Measurements from ENCODE around the gene CRYGC.
"Not testable (repeated sequence)": the region's sequence is repeated elsewhere in the genome, so short reads cannot be mapped to it uniquely, and the experiment has no call there.

The CRYGC gene

DNA sequence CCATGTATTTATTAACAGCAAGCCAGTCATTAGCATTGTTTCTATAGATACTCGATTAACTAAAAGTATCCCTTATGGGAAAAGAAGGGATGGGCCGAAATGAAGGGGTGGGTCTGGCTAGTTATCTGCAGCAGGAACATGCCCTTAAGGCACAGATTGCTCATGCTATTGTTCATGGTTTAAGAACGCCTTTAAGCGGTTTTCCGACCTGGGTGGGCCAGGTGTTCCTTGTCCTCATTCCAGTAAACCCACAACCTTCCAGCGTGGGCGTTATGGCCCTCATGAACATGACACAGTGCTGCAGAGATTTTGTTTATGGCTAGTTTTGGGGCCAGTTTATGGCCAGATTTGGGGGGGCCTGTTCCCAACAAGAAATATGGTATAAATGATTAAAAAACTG, 8.7 kb upstream of the CRYGC start:
- not testable (repeated sequence) for FAIRE-seq; DNase-seq (ENCODE audit: low spot score)

DNA sequence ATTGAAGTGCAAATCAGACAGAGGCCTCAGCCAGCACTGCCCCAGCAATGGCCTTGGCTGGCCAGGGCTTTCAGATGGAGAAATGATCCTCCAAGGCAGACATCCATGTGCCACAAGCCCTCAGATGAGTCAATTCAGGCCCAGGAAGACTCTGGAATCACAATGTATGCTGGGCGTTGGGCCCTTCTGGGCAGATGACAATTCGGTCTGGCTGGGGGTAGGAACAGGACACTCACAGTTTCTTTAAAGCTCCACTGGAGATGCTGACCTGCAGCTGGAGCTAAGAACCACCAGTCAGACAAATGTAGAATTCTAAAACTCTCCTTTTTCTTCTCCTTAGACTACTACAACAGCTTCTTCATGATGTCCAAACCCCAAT, 7.1 kb upstream of the CRYGC start:
- DNase-seq (ENCODE audit: low spot score) (no peak), FAIRE-seq (no peak)

GRCh38 chr2:208135794-208136715, 6.4 kb upstream of the CRYGC start:
- FAIRE-seq = no peak
- DNase-seq (ENCODE audit: low spot score) = no peak

DNA sequence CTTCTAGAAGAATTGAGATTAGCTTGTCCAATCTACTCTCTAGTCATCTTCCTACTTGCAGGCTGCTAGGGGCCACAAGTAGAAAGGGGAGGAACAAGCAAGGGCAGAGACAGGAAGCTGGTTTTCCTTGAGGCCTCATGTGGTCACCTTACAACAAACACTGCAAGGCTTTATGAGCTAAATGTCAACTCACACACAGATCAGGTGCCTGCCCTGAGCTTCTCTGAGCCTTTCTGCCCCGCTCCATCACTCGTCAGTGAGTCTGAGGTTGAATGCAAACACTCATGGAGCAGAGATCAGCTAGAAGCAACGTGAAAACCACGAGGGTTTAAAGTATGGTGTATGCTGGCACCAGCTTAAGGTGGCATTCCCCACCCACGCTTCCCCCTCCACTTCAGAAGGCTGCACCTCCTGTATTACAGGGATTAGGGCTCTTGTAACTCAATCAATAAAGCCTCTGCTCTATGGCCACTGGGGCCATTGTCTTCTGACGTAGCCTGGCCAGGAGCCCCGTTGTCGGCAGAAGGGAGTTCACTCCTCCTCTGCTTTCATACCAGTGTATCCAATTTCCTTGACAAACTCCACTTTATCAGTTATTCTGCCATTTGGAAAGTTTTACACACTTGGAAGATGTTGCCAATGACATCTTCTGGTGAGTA, 5.4 kb upstream of the CRYGC start:
- no peak for DNase-seq (ENCODE audit: low spot score)
- FAIRE-seq = no peak

DNA sequence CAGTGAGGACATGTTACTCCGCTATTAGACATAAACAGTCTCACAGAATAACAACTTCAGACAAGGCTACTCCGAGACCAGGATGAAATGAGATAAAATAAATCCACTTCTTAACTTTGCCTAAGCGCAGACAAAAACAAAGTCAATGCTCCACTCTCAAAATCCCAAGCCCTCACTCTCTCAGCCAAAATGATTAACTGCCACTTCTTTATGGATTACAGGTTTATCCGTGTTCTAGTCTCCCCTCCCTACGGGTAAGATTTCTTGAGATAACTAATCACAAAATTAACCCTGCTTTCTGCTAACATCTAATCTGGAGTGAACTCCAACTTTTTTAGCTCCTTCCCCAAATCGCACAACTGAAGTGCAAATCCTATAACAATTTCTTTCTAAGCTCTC, 1.1 kb upstream of the CRYGC start:
- FAIRE-seq (no peak), DNase-seq (ENCODE audit: low spot score) (no peak)

DNA sequence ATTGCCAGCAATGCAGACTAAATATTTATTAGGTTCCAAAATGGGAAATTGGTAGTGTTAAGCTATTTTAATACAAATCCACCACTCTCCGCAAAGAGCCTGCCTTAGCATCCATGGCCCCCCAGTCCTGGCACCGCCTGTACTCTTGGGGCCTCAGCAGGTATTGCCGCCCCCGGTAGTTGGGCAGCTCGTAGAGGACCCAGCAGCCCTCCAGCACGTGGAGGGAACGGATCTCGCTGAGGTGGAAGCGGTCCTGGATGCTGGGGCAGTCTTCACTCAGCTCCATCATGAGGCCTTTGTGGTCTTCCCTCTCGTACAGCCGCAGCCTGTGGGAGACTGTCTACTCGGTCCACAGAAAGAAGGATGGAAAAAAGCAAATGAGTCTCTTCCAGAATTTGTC, 1.5 kb downstream of the CRYGC start:
- no peak for FAIRE-seq
- DNase-seq (ENCODE audit: low spot score) = no peak

- FAIRE-seq (no peak), DNase-seq (ENCODE audit: low spot score) (no peak)
Measured at GRCh38 chr2:208127090-208127489, 2.5 kb downstream of the CRYGC start.

GRCh38 chr2:208125251-208125650, 4.4 kb downstream of the CRYGC start:
- DNase-seq (ENCODE audit: low spot score) (no peak), FAIRE-seq (no peak)

GRCh38 chr2:208124013-208124715, 5.5 kb downstream of the CRYGC start, which contains the start of gene CRYGD:
Gene CRYGD (minus strand): TSS chr2:208124524. CDS start chr2:208124473, 51 bp downstream.
- not testable (repeated sequence) for DNase-seq (ENCODE audit: low spot score); FAIRE-seq

GRCh38 chr2:208122248-208122647, 7.4 kb downstream of the CRYGC start:
- no peak for DNase-seq (ENCODE audit: low spot score)
- no peak for FAIRE-seq

- DNase-seq (ENCODE audit: low spot score) (no peak), FAIRE-seq (no peak)
Measured at GRCh38 chr2:208118918-208119317, 10.7 kb downstream of the CRYGC start.

- not testable (repeated sequence) for DNase-seq (ENCODE audit: low spot score); FAIRE-seq
Measured at GRCh38 chr2:208117390-208117789, 12.2 kb downstream of the CRYGC start.

DNA sequence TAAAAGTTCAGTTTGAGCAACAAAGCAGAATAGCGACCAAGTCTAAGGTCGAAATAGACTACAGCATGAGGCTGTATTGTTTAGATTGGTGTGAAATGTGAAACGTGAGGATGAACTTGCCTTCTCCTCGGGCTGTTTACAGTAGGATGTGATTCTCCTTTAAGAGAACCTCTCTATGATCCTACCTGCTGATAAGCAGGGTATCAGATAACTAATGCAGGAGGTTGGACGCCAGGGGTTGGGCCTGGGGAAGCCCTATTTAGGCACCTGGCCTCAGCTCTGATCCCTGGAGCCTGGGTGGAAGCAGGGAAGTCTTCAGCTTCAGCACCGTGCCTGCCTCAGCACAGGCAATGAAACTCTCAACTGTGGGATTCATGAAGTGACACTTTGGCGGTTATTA, 16.7 kb downstream of the CRYGC start:
- DNase-seq (ENCODE audit: low spot score) = no peak
- no peak for FAIRE-seq

GRCh38 chr2:208112273-208112745, 17.3 kb downstream of the CRYGC start:
- not testable (repeated sequence) for DNase-seq (ENCODE audit: low spot score); FAIRE-seq

DNA sequence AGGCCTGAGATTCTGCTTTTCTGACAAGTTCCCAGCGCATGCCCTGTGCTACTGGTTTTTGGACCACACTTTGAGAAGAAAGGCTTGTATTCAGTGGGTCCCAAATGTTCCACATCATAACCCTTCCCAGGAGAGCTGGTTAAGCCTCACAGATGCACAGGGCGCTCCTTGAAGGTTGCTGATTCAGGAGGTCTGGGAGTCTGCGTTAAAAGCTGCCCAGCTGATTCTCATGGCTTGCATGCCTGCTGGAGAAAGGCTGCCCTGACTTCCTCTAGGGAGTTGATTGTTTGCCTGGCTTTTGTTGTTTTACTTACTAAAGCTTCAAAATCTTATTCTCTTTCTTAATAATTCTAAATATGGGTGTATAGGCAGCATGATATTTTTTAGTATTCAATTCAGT, 26.0 kb downstream of the CRYGC start:
- DNase-seq (ENCODE audit: low spot score) (no peak), FAIRE-seq (no peak)

- no peak for FAIRE-seq
Measured at GRCh38 chr2:208101716-208102631, 27.7 kb downstream of the CRYGC start.

GRCh38 chr2:208099682-208100470, 29.8 kb downstream of the CRYGC start:
- no peak for FAIRE-seq
- no peak for DNase-seq (ENCODE audit: low spot score)

More at GRCh38 chr2:208101716-208102631, 27.7 kb downstream of the CRYGC start:
- DNase-seq (ENCODE audit: low spot score) = no peak

GRCh38 chr2:208098701-208099100, 30.9 kb downstream of the CRYGC start:
- not testable (repeated sequence) for FAIRE-seq; DNase-seq (ENCODE audit: low spot score)

- FAIRE-seq (no peak), DNase-seq (ENCODE audit: low spot score) (no peak)
Measured at GRCh38 chr2:208098267-208098666, 31.4 kb downstream of the CRYGC start.

GRCh38 chr2:208097801-208098200, 31.8 kb downstream of the CRYGC start:
- FAIRE-seq (no peak), DNase-seq (ENCODE audit: low spot score) (no peak)

Measured in urothelium cell line (cell line).